Measurements from ENCODE around the gene RETREG2.

The RETREG2 gene, protein sequence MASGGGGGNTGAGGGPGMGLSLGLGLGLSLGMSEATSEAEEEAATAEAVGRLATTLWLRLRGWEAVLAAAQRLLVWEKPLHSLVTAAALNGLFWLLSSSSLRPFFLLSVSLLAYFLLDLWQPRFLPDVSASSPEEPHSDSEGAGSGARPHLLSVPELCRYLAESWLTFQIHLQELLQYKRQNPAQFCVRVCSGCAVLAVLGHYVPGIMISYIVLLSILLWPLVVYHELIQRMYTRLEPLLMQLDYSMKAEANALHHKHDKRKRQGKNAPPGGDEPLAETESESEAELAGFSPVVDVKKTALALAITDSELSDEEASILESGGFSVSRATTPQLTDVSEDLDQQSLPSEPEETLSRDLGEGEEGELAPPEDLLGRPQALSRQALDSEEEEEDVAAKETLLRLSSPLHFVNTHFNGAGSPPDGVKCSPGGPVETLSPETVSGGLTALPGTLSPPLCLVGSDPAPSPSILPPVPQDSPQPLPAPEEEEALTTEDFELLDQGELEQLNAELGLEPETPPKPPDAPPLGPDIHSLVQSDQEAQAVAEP

DNA sequence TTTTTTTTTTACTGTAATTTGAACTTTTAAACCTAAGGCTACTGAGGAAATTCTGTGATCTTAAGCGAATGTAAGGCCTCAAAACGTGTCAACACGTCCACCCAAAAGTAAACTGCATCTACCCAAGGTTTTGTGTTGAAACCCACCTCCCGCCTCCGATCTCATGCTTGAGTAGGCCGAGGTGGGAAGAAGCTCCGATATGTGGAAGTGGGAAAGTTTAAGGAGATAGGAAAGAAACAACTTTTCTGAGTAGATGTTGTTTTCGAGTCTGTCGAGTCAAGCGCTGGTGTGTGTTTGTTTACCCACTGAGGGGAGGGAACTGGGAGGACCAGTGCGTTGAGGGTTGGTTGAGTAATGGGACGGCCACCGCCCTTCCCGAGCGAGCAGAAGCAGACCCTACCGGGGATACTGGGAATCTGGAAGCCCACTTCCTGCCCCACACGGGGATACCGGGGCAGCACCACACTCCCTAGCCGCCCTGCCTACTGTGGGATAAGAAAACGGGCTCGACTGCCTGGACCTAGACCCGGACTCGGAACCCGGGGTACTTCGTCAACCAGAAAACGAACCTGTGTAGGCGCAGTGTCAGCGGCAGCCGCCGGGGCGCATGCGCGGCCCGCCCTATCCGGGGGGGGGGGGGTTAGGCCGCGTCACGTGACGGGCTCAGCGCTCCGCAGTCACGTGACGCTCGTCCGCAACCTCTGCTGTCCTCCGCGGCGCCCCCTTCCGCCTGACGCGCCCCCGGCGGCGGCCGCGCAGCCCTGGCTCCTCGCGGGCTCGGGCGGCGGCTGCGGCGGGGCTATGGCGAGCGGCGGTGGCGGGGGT lies at the start of gene RETREG2:
Gene RETREG2 (plus strand): TSS at position 724 of the 825 bp plus-strand sequence. CDS start 78 bp downstream, at position 802.
- TF ChIP-seq ZFX (IDR thresholded peaks at IDR 0.05; ENCODE audit: borderline replicate concordance): no peak
- TF ChIP-seq, protein P1, sequence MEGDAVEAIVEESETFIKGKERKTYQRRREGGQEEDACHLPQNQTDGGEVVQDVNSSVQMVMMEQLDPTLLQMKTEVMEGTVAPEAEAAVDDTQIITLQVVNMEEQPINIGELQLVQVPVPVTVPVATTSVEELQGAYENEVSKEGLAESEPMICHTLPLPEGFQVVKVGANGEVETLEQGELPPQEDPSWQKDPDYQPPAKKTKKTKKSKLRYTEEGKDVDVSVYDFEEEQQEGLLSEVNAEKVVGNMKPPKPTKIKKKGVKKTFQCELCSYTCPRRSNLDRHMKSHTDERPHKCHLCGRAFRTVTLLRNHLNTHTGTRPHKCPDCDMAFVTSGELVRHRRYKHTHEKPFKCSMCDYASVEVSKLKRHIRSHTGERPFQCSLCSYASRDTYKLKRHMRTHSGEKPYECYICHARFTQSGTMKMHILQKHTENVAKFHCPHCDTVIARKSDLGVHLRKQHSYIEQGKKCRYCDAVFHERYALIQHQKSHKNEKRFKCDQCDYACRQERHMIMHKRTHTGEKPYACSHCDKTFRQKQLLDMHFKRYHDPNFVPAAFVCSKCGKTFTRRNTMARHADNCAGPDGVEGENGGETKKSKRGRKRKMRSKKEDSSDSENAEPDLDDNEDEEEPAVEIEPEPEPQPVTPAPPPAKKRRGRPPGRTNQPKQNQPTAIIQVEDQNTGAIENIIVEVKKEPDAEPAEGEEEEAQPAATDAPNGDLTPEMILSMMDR (IDR thresholded peaks at IDR 0.05): peak; percentile 70
- peak within 1 kb of the TSS; percentile 98 for H3K27ac ChIP-seq

DNA sequence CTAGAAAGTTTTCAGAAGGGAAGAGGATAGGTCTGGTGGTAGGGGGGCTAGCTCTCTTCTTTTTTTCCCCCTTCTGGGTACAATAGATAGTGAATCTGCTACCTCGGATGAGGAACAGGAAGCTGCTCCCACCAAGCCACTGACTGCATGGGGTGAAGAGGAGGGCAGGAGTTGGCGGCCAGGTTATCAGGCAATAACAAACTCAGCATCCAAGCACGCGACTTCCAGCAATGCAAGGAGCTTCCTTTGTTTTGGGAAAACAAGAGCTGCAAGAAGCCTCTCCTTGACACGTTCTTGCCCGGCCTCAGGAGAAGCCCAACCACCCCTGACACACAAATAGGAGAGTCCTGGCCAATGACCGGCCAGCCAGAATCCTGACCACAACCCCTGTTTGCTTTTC lies 49.7 kb upstream of the RETREG2 start:
- H3K27ac ChIP-seq: no peak overlapping the region

DNA sequence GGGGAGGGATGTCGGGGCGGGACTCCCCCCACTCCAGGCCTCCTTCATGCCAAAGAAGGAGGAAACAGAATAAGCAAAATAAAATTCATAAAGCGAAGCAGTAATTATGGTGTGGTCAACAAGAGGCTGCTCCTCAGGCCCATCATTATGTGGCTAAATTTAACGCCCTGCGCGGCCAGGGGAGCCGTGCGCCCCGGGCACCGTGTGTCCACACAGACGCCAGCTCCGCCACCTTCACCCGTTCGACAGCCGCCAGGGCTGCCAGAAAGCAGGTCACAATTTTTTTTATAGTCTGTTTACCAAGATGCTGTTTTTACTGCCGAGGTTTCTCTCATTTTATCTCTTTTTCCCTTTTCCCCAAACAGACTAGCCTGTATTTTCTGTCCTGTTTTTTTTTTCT lies 48.5 kb upstream of the RETREG2 start:
- TF ChIP-seq, protein P1 (IDR thresholded peaks at IDR 0.05): no peak
- no peak for TF ChIP-seq ZFX (IDR thresholded peaks at IDR 0.05; ENCODE audit: borderline replicate concordance)
- no peak overlapping the region for H3K27ac ChIP-seq

More for the DNA sequence above, 49.7 kb upstream of the RETREG2 start:
- TF ChIP-seq ZFX (IDR thresholded peaks at IDR 0.05; ENCODE audit: borderline replicate concordance): no peak
- TF ChIP-seq, protein P1 (IDR thresholded peaks at IDR 0.05): no peak

DNA sequence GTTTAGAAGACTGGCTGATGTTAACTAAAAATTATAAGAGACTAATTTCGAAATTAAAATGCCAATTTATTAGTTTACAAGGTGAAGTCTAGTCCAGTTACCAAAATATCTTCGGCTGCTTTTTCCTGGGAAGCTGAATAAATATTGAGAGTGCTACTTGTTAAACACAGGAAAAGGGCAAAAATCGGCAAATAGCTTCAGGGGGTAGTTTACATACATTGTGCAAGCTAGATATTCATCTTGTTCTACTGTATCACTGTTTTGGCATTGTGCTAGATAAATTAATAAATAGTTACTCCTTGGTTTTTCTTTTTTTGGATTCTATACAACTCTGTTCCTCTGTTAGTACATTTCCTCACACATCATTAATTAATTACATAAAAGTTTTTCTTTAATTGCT lies 46.7 kb upstream of the RETREG2 start:
- no peak for TF ChIP-seq ZFX (IDR thresholded peaks at IDR 0.05; ENCODE audit: borderline replicate concordance)
- TF ChIP-seq, protein P1 (IDR thresholded peaks at IDR 0.05): no peak
- H3K27ac ChIP-seq: no peak overlapping the region

DNA sequence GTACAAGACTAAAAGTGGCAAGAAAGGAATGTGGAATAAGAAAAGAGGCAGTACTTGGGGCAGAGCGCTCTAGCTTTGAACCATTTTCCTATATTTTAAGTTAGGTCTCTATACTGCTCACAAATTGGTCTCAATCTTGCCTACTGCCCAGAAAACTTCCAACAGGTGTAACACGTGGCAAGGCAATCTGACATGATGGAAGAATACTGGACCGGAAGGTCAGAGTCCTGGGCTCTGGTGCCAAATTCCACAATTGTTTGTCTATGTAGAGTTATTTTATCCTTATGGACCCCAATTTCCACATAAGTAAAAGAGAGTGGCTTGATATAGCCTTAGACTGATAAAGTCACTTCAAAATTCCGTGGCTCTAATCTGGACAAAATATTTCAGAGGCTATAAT lies 46.3 kb upstream of the RETREG2 start:
- H3K27ac ChIP-seq: no peak overlapping the region
- TF ChIP-seq, protein P1 (IDR thresholded peaks at IDR 0.05): no peak
- TF ChIP-seq ZFX (IDR thresholded peaks at IDR 0.05; ENCODE audit: borderline replicate concordance): no peak

DNA sequence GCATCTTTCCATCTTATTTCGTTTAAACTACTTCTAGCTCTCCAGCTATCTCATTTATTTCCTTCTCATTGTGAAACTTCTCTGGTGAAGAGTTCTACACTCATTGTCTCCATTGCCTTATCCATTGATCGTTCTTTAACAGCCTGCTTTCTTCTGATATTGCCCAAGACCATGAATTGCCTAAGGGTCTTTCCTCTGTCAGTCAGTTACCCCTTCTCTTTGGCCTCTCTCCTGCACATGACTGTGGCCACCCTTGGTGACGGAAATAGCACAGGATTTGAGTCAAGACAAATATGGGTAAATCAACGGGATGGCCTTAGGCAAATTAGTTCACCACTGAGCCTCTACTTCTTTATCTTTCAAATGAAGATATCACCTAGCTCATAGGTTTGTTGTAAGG lies 44.1 kb upstream of the RETREG2 start:
- no peak overlapping the region for H3K27ac ChIP-seq
- no peak for TF ChIP-seq ZFX (IDR thresholded peaks at IDR 0.05; ENCODE audit: borderline replicate concordance)
- TF ChIP-seq, protein P1 (IDR thresholded peaks at IDR 0.05): no peak
